Measurements from ENCODE around the gene WFDC1.

Gene WFDC1

GRCh38 chr16:84274515-84274914 is 20.2 kb upstream of the WFDC1 start:
- no peak for TF ChIP-seq CTCF (IDR thresholded peaks at IDR 0.05)
- no peaks in the 10 kb centered on the region for H3K9me3 ChIP-seq (ENCODE audit: control insufficient read depth, low read length)

GRCh38 chr16:84275585-84276151 is 19.0 kb upstream of the WFDC1 start:
- H3K79me2 ChIP-seq: no peaks in the 10 kb centered on the region
- H2AFZ ChIP-seq: no peak overlapping the region
- H3K27ac ChIP-seq: no peak overlapping the region
- H3K36me3 ChIP-seq (ENCODE audit: control insufficient read depth, insufficient read depth, low read length): no peaks in the 10 kb centered on the region
- peaks cover 3% of the 10 kb centered on the region for H3K27me3 ChIP-seq (ENCODE audit: control insufficient read depth, insufficient read depth, low read length)
- H3K4me3 ChIP-seq (ENCODE audit: low read depth, low read length): no peak overlapping the region
- no peaks in the 10 kb centered on the region for H3K9me3 ChIP-seq (ENCODE audit: control insufficient read depth, low read length)
- H3K4me1 ChIP-seq: no peaks in the 10 kb centered on the region
- H3K4me2 ChIP-seq (ENCODE audit: low read length): no peak overlapping the region
- H3K9ac ChIP-seq: no peak overlapping the region
- no peak for TF ChIP-seq CTCF (IDR thresholded peaks at IDR 0.05)

More at GRCh38 chr16:84274515-84274914, 20.2 kb upstream of the WFDC1 start:
- Histone ChIP-seq H3K27me3 (ENCODE audit: control insufficient read depth, insufficient read depth, low read length) (peaks cover 3% of the 10 kb centered on the region), H3K4me3 (ENCODE audit: low read depth, low read length) (no peak overlapping the region), H3K79me2 (no peaks in the 10 kb centered on the region), H3K4me1 (no peaks in the 10 kb centered on the region), H3K9ac (no peak overlapping the region), H3K36me3 (ENCODE audit: control insufficient read depth, insufficient read depth, low read length) (no peaks in the 10 kb centered on the region), H3K4me2 (ENCODE audit: low read length) (no peak overlapping the region), H2AFZ (no peak overlapping the region), H3K27ac (no peak overlapping the region)

- H3K9ac ChIP-seq: no peak overlapping the region
- peak; percentile 78 for TF ChIP-seq CTCF (IDR thresholded peaks at IDR 0.05)
- H3K4me1 ChIP-seq: no peaks in the 10 kb centered on the region
- no peaks in the 10 kb centered on the region for H3K36me3 ChIP-seq (ENCODE audit: control insufficient read depth, insufficient read depth, low read length)
- no peaks in the 10 kb centered on the region for H3K79me2 ChIP-seq
- H3K27ac ChIP-seq: no peak overlapping the region
- H2AFZ ChIP-seq: no peak overlapping the region
- peaks cover 3% of the 10 kb centered on the region for H3K27me3 ChIP-seq (ENCODE audit: control insufficient read depth, insufficient read depth, low read length)
- H3K9me3 ChIP-seq (ENCODE audit: control insufficient read depth, low read length): no peaks in the 10 kb centered on the region
- H3K4me3 ChIP-seq (ENCODE audit: low read depth, low read length): no peak overlapping the region
- no peak overlapping the region for H3K4me2 ChIP-seq (ENCODE audit: low read length)
Observed at GRCh38 chr16:84277244-84277823, 17.3 kb upstream of the WFDC1 start.

- H3K9me3 ChIP-seq (ENCODE audit: control insufficient read depth, low read length): no peaks in the 10 kb centered on the region
- no peaks in the 10 kb centered on the region for H3K36me3 ChIP-seq (ENCODE audit: control insufficient read depth, insufficient read depth, low read length)
- H3K4me3 ChIP-seq (ENCODE audit: low read depth, low read length): no peak overlapping the region
- no peak overlapping the region for H2AFZ ChIP-seq
- H3K4me1 ChIP-seq: no peaks in the 10 kb centered on the region
- H3K79me2 ChIP-seq: no peaks in the 10 kb centered on the region
- H3K27me3 ChIP-seq (ENCODE audit: control insufficient read depth, insufficient read depth, low read length): peaks cover 3% of the 10 kb centered on the region
- no peak overlapping the region for H3K9ac ChIP-seq
- no peak overlapping the region for H3K4me2 ChIP-seq (ENCODE audit: low read length)
- no peak for TF ChIP-seq CTCF (IDR thresholded peaks at IDR 0.05)
- no peak overlapping the region for H3K27ac ChIP-seq
Observed at GRCh38 chr16:84278333-84278732, 16.3 kb upstream of the WFDC1 start.

- H3K4me1 ChIP-seq: no peaks in the 10 kb centered on the region
- no peak overlapping the region for H2AFZ ChIP-seq
- no peaks in the 10 kb centered on the region for H3K79me2 ChIP-seq
- H3K9ac ChIP-seq: no peak overlapping the region
- no peaks in the 10 kb centered on the region for H3K9me3 ChIP-seq (ENCODE audit: control insufficient read depth, low read length)
- no peak overlapping the region for H3K27ac ChIP-seq
- H3K4me2 ChIP-seq (ENCODE audit: low read length): no peak overlapping the region
- H3K36me3 ChIP-seq (ENCODE audit: control insufficient read depth, insufficient read depth, low read length): no peaks in the 10 kb centered on the region
- no peak for TF ChIP-seq CTCF (IDR thresholded peaks at IDR 0.05)
- H3K4me3 ChIP-seq (ENCODE audit: low read depth, low read length): no peak overlapping the region
- H3K27me3 ChIP-seq (ENCODE audit: control insufficient read depth, insufficient read depth, low read length): peaks cover 3% of the 10 kb centered on the region
Observed at GRCh38 chr16:84278968-84279367, 15.7 kb upstream of the WFDC1 start.

Measured in parathyroid adenoma (tissue), 2 donors.